ENCODE results near the gene EPB41L4A.

GRCh38 chr5:112258571-112258970 lies 160.5 kb downstream of the EPB41L4A start:
- TF ChIP-seq CTCF (IDR thresholded peaks at IDR 0.05) (no peak), POLR2A (IDR thresholded peaks at IDR 0.05) (no peak)
